ENCODE results near the gene NRXN3. TPM values are rescaled to one million over a fixed set of nuclear protein-coding genes. Genes with fewer than 3 reads are reported as not detected.

Gene NRXN3
- total RNA-seq, 1 experiment from 2014 or later, result not detected

DNA sequence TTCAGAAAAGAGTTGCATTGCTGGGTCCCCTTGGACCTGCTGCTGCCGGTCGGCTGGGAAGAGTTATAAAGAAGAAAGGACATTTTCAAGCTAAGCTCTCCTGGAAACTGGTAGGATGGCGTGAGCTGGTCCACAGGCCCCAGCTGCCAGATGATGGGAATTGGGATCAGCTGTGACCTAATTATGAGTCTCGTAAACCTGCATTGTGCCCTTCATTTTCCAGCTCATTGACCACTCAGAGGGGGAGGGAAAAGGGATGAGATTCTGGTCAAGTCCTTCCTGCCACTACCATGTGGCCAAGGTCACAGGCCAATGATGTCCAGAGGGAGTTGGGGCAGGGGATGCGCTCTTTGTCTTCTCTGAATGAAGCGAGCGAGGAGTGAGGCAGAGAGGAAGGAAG, 320.9 kb downstream of the NRXN3 start:
- TF ChIP-seq, protein P1, sequence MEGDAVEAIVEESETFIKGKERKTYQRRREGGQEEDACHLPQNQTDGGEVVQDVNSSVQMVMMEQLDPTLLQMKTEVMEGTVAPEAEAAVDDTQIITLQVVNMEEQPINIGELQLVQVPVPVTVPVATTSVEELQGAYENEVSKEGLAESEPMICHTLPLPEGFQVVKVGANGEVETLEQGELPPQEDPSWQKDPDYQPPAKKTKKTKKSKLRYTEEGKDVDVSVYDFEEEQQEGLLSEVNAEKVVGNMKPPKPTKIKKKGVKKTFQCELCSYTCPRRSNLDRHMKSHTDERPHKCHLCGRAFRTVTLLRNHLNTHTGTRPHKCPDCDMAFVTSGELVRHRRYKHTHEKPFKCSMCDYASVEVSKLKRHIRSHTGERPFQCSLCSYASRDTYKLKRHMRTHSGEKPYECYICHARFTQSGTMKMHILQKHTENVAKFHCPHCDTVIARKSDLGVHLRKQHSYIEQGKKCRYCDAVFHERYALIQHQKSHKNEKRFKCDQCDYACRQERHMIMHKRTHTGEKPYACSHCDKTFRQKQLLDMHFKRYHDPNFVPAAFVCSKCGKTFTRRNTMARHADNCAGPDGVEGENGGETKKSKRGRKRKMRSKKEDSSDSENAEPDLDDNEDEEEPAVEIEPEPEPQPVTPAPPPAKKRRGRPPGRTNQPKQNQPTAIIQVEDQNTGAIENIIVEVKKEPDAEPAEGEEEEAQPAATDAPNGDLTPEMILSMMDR (IDR thresholded peaks at IDR 0.05; ENCODE audit: unreplicated experiment), result no peak
- H3K27ac Mint-ChIP-seq (ENCODE audit: unreplicated experiment), result no peak overlapping the region
- DNase-seq, result no peak
- H3K4me3 Mint-ChIP-seq (ENCODE audit: low read depth, unreplicated experiment), result no peak overlapping the region
- H3K9me3 Mint-ChIP-seq (ENCODE audit: low read depth, unreplicated experiment), result no peaks in the 10 kb centered on the region
- BruUV-seq (replicated peaks), result no TSS peak
- peaks cover 19% of the 10 kb centered on the region for H3K27me3 Mint-ChIP-seq (ENCODE audit: unreplicated experiment)
- intact Hi-C loops (cut with micrococcal nuclease; ENCODE audit: unreplicated experiment), result no loop called here
- no peaks in the 10 kb centered on the region for H3K36me3 Mint-ChIP-seq (ENCODE audit: insufficient read depth, unreplicated experiment)
- H3K4me1 Mint-ChIP-seq (ENCODE audit: low read depth, unreplicated experiment), result no peaks in the 10 kb centered on the region
- CTCF ChIA-PET, result no interaction called here

DNA sequence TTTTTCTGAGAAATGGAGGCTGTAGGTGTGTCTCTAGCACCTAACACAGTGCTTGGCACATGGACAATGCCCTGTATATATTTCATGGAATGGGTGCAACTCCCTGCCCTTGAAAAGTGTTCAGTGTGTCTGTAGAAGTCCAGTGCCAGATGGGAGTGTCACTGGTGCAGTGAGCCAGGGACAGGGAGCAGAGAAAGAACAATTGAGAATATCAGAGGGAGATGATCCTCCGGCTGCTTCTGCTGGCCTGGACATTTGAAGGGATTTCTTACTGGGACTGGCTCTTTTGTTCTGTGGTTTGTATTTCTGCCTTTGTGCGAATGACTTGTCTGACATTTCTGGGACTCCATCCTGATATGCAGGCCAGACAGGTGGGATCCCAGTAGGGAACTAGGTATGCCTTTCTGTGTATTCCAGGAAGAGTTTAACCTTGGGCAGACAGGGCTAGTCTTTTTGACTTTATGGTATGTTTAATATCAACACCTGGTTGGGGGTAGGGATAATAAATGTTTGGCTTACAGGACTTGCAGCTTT, 328.0 kb downstream of the NRXN3 start:
- no TSS peak for BruUV-seq (replicated peaks)
- intact Hi-C loops (cut with micrococcal nuclease; ENCODE audit: unreplicated experiment), result no loop called here
- H3K4me3 Mint-ChIP-seq (ENCODE audit: low read depth, unreplicated experiment), result no peak overlapping the region
- H3K27me3 Mint-ChIP-seq (ENCODE audit: unreplicated experiment), result peaks cover 7% of the 10 kb centered on the region
- H3K27ac Mint-ChIP-seq (ENCODE audit: unreplicated experiment), result no peak overlapping the region
- CTCF ChIA-PET, result no interaction called here
- no peaks in the 10 kb centered on the region for H3K4me1 Mint-ChIP-seq (ENCODE audit: low read depth, unreplicated experiment)
- TF ChIP-seq, protein P1 (IDR thresholded peaks at IDR 0.05; ENCODE audit: unreplicated experiment), result no peak
- no peak for DNase-seq
- no peaks in the 10 kb centered on the region for H3K9me3 Mint-ChIP-seq (ENCODE audit: low read depth, unreplicated experiment)
- no peaks in the 10 kb centered on the region for H3K36me3 Mint-ChIP-seq (ENCODE audit: insufficient read depth, unreplicated experiment)

DNA sequence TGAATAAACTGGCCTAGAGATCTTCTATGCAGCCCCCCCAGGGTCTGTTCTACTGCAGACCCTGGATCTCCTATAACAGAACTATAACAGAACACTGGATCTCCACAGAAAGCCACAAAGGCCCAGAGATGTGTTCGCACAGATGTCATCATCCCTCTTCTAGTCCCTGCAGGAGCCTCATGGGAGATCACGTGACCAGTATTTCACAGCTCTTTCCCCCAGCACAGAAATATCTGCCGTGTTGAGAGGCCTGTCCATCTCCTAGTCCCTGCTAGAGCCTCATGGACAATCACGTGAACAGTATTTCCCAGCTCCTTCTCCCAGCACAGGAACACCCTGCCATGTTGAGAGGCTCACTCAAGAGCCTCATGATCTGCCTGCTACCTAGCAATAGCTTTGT, 331.7 kb downstream of the NRXN3 start:
- peaks cover 10% of the 10 kb centered on the region for H3K27me3 Mint-ChIP-seq (ENCODE audit: unreplicated experiment)
- TF ChIP-seq, protein P1 (IDR thresholded peaks at IDR 0.05; ENCODE audit: unreplicated experiment), result no peak
- CTCF ChIA-PET, result interaction anchor here (0.6 kb wide), 1 partner anchor 913 kb away, joined by 3 read pairs; no protein-coding TSS in a partner anchor
- H3K27ac Mint-ChIP-seq (ENCODE audit: unreplicated experiment), result no peak overlapping the region
- no peak for DNase-seq
- H3K9me3 Mint-ChIP-seq (ENCODE audit: low read depth, unreplicated experiment), result no peaks in the 10 kb centered on the region
- intact Hi-C loops (cut with micrococcal nuclease; ENCODE audit: unreplicated experiment), result no loop called here
- no peaks in the 10 kb centered on the region for H3K4me1 Mint-ChIP-seq (ENCODE audit: low read depth, unreplicated experiment)
- BruUV-seq (replicated peaks), result no TSS peak
- no peaks in the 10 kb centered on the region for H3K36me3 Mint-ChIP-seq (ENCODE audit: insufficient read depth, unreplicated experiment)
- no peak overlapping the region for H3K4me3 Mint-ChIP-seq (ENCODE audit: low read depth, unreplicated experiment)

DNA sequence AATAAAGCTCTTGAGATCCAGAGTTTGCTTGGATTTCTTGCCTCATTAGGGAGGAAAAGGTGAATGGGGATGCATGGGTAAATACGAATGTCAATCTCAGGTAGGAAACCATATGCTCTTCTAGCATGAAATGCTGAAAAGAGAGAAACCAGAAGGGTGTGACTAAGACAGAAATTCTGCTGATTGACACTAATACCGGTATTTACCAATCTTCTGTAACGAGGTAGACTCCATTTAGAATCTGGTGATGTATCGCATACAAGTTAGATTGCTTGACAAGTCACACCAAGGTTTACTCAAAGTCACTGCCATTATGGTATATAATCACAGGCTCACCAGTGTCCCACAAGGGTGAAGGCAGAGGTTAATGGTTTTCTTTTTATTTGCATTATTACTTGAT, 337.9 kb downstream of the NRXN3 start:
- Mint-ChIP-seq H3K36me3 (ENCODE audit: insufficient read depth, unreplicated experiment) (no peaks in the 10 kb centered on the region), H3K4me1 (ENCODE audit: low read depth, unreplicated experiment) (no peaks in the 10 kb centered on the region), H3K9me3 (ENCODE audit: low read depth, unreplicated experiment) (no peaks in the 10 kb centered on the region), H3K4me3 (ENCODE audit: low read depth, unreplicated experiment) (no peak overlapping the region), H3K27me3 (ENCODE audit: unreplicated experiment) (peaks cover 6% of the 10 kb centered on the region), H3K27ac (ENCODE audit: unreplicated experiment) (no peak overlapping the region)
- BruUV-seq (replicated peaks), result no TSS peak
- CTCF ChIA-PET, result no interaction called here
- DNase-seq, result no peak
- TF ChIP-seq, protein P1 (IDR thresholded peaks at IDR 0.05; ENCODE audit: unreplicated experiment), result no peak
- intact Hi-C loops (cut with micrococcal nuclease; ENCODE audit: unreplicated experiment), result no loop called here
